ENCODE measurements around the gene NR4A1.

NR4A1 gene

DNA sequence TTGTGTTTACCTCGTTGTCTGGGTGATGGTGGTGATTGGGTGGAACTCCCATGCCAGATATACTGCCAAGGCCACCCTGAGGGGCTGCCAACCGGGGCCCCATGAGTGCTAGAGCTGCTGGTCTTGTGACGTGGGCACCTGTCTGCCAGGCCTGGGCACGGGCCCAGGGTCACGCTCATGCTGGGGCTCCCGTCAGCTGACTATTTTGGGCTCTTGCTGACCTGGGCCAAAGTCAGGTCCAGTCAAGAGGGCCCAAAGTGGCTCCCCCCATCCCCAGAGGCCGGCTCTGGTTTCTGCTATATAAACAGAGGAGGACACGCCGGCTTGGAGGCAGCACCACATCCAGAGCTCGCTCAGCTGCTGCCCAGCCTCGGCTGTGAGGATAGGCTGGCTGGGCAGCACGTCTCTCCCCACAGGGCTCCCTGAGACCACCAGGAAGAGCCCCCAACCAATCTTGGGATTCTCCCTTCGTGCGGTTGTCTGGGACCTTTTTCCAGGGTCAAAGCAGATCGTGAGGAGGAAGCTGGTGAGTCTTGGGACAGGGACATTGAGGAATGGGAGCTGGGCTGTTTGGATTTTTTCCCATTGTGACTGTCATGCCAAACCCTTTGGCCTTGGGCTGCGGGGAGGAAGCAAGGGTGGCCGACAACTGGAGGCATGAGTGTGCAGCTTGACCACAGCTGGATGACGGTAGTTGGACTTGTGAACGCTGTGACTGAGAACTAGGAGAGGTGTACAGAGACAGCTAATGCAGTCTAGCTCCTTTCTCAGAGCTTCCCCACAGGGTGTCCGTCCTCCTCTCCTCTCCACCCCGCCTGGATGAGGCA, 7.6 kb upstream of the NR4A1 start:
- no peak for DNase-seq

DNA sequence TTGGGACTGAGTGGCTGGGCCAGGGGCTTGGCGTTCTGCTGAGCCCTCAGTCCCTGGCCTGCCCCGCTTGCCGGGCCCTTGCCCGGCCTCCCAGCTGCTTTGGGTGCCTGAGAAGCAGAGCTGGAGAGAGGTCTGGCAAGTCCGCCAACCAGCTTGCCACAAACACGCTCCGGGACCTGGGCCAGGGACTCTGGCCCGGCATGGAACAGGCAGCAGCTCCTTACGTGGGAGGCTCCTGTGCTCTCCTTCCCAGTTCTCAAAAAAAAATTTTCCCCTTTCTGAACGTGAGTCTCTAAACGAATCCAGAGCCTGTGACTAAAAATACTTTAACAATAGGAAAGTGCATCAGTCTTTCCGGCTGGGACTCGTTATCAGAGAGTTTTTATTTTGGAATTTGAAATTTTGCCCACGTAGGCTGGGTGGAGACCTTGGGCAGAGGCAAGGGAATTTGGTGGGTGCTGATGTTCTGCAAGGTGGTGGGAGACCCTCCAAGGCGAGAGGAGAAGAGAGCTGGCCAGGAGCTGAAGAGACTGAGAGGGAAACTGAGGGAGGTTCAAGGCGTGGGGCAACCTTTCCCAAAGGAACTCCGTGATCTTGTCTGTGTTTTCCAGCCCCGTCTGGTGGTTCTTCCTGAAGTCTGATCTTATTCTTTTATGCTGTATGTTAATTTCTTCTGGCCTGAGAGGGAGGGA, 6.8 kb upstream of the NR4A1 start:
- peak; percentile 70 for DNase-seq

DNA sequence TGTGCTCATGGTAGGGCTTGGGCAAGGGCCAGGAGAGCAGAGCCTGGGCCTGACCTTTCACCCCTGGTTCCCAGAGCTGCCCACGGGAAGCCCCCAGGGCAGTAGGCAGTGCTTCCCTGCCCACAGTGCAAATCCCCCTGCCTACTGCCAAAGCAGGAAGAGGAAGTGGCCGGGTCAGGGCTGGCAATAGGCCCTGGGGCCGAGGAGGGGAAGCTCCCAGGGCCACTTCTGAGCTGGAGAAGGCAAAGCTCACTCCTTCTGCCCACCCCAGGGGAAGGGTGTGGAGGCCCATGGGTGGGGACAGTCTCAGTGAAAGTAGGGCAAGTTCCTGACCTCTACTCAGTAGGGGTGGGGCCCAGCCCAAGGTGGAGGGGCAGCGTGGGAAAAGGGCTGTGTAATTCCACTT, 5.4 kb upstream of the NR4A1 start:
- DNase-seq, result no peak

DNA sequence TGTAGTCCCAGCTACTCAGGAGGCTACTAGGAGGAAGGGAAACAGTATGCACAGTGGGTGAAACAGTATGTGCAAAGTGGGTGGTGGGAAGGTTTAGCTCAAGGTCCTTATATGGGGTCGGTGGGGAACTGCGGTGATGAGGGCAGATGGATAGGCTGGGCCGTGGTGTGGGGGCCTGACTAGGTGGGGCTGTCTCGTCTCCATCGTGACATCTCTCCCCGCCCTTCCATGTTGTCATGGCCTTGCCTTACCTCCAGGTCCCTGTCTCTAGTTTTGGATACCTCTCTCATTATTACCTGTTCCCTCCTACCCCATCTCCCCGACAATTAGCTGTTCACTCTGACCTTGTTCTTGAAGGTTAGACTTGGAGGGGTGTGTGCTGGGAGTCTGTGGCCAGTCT, 4.4 kb upstream of the NR4A1 start:
- no peak for DNase-seq

DNA sequence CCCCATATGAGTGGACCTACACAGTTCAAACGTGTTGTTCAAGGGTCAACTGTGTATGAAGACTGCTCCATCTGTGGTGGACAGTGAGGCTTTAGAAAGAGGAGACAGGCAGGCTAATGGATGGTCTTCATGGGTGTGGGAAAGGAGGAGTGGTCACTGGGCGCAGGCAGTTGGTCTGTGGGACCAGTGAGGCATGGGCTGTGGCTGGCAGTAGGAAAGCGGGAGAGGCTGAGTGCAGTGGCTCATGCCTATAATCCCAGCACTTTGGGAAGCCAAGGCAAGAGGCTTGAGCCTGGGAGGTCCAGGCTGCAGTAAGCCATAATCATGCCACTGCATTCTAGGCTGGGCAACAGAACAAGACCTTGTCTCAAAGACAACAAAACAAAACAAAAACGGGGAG, 2.0 kb upstream of the NR4A1 start:
- DNase-seq, result no peak

DNA sequence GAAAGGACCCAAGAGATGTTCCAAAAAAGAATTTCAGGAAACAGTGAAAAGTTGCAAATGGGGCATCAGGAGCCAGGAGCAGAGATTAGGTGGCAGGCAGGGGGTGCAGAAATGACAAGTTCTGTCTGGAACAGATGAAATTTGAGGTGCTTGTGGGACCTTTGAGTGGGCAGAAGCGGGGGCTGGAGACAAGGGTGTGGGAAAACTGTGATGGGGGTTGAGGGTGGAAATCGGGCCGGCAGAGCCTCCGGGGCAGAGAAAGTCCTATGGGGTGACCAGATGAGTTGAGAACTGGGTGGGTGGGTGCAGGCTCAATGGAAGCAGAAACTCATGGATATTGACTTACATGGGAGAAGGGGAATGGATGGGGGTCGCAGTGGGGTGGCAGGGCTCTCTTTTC, 1.6 kb upstream of the NR4A1 start:
- DNase-seq, result no peak

DNA sequence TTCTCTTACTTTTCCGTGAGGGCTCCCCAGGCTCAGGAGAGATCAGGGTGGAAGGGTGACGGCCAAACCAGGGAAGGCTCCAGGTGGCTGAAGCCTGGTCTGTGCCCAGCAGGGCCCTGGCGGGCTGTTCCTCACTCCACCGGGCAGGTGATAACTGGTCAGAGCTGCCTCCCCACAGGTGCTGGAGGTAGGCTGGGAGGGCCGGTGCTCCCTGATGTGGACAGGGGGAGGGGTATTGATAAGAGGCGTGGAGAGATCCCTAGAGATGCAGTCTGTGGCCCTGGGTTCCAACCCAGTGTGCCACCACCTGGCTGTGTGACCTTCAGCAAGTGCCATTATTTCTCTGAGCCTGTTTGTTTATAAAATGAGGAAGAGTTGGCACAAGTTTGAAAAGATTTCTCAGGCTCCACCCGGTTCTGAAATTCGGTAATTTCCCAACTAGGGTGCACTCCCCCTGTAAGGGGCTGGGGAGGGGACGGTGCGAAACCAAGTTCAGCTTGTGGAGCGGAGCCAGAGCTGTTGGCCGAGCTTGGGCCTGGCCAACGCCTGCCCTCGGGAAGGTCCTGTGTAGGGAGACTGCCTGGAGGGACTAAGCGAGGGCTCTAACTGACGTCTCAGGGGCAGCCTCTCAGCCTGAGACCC, 1.0 kb upstream of the NR4A1 start:
- DNase-seq, result no peak

DNA sequence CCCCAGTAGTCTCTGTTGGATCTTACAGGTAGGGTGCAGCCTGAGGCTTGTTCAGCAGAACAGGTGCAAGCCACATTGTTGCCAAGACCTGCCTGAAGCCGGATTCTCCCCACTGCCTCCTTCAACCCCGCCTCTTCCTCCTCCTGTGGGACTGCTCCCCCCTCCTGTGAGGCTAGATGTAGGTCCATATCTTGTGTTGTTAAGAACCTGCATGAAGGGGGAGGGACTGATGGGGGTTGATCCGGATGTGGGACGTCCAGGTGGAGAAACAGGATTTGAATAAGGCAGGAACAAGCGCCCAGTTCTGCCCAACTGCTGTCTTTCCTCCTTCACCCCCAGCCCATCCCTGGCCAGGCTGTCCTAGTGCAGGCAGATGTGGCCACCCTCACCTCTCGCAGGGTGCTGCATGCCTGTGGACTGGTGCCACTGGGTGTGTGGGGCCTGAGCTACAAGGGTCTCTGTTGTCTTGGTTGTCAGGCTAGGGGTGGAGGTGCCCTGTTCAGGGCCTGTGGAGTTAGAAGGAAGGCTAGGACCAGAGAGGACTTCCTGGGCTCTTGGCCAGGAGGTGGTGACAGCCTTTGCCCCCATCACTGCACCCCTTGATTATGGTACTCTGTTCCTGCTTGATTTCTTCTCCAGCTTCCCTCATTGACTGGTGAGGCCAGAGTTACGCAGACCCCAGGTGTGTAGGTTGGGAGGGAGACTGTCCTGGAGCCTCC, 1.4 kb downstream of the NR4A1 start:
- no peak for DNase-seq

DNA sequence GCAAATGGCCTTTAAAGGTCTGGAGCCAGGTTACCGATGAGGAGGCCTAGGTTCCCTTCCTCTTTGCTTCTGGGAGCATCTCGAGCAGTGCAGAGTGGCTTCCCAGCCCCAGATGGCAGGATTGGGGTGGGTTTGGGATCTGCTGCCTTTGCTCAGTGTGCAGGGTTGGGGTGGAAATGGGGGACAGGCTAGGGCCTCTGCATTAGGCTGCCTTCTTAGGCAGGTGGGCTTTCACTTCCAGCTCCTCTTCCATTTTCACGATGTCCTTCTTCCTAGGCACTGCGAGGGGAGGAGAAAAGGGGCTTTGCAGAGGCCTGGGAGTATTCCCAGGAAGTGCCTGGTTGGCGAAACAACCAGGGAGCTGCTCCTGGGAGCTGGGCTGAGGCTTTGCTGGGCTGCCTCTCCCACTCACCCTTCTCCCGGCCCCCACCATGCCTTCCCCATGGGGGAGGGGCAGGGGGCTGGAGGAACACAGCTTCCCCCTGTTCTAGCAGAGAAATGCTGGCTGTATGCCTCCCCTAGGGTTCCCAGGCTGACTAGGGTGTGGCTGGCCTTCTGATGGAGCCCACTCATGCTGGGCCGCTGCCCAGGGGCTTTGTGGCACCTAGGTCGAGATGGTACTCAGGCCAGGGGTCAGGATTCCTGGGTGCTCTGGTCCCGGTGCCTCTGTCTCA, 2.4 kb downstream of the NR4A1 start:
- DNase-seq, result no peak

DNA sequence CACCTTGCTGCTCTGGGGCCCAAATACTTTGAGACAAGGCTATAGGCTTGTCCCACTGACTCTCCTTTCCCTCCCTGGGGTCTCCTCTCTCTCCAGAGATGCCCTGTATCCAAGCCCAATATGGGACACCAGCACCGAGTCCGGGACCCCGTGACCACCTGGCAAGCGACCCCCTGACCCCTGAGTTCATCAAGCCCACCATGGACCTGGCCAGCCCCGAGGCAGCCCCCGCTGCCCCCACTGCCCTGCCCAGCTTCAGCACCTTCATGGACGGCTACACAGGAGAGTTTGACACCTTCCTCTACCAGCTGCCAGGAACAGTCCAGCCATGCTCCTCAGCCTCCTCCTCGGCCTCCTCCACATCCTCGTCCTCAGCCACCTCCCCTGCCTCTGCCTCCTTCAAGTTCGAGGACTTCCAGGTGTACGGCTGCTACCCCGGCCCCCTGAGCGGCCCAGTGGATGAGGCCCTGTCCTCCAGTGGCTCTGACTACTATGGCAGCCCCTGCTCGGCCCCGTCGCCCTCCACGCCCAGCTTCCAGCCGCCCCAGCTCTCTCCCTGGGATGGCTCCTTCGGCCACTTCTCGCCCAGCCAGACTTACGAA, 3.1 kb downstream of the NR4A1 start:
- DNase-seq, result no peak

DNA sequence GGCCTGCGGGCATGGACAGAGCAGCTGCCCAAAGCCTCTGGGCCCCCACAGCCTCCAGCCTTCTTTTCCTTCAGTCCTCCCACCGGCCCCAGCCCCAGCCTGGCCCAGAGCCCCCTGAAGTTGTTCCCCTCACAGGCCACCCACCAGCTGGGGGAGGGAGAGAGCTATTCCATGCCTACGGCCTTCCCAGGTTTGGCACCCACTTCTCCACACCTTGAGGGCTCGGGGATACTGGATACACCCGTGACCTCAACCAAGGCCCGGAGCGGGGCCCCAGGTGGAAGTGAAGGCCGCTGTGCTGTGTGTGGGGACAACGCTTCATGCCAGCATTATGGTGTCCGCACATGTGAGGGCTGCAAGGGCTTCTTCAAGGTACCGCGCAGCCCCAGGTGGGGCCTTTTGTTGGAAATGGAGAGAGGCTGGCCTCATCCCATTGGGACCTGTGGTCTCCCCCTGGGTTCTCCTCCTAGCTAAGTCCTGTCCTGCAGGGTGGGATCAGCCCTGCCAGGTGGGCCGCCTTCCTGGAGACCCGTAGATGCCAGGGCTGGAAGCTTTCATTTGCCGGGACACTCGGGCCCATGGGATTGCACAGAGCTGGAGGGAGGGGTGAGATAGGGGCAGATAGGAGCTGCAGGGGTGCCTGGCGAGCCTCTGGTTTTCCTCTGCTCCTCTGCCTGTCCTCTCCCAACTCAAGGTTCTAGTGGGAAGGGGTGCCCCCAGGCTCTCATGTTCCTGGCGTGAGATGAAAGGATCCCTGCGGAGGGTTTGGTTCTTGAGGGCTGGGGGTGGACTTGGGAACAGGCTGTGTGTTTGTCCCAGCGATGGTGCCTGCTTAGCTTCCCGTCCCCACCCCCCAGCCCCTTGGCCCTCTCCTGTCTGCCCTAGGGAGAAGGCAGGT, 3.8 kb downstream of the NR4A1 start:
- no peak for DNase-seq

DNA sequence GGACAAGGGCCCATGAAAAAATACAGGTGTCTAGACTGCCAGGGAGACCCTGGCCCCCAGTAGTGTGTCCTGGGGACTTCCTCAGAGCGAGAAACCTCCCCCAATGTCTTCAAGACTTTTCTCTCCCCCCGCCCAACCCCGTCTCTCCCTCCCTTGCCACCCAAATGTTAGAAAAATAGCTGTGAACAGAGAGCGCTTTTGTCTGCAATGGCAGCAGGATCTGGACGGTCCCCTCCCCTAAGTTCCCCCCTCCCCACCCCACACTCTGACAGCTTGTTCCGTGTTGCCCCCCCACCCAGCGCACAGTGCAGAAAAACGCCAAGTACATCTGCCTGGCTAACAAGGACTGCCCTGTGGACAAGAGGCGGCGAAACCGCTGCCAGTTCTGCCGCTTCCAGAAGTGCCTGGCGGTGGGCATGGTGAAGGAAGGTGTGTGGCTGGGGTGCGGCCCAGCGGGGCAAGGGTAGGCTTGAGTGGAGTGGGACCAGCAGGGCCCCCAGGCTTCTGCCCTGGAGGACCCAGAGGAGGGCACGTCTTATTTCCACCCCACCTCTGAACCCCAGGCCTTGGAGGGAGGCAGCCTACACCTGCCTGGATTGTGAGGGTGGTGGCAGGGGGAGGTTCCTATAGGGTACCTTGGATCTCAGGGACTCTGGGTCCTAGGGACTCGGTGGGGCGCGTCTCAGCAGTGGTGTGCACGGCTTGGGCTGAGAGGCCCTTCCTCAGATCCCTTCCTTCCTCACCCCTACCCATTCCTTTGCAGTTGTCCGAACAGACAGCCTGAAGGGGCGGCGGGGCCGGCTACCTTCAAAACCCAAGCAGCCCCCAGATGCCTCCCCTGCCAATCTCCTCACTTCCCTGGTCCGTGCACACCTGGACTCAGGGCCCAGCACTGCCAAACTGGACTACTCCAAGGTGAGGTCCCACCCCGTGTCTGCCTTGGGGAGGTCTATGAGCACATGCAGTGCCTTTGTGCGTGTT, 4.8 kb downstream of the NR4A1 start:
- no peak for DNase-seq

DNA sequence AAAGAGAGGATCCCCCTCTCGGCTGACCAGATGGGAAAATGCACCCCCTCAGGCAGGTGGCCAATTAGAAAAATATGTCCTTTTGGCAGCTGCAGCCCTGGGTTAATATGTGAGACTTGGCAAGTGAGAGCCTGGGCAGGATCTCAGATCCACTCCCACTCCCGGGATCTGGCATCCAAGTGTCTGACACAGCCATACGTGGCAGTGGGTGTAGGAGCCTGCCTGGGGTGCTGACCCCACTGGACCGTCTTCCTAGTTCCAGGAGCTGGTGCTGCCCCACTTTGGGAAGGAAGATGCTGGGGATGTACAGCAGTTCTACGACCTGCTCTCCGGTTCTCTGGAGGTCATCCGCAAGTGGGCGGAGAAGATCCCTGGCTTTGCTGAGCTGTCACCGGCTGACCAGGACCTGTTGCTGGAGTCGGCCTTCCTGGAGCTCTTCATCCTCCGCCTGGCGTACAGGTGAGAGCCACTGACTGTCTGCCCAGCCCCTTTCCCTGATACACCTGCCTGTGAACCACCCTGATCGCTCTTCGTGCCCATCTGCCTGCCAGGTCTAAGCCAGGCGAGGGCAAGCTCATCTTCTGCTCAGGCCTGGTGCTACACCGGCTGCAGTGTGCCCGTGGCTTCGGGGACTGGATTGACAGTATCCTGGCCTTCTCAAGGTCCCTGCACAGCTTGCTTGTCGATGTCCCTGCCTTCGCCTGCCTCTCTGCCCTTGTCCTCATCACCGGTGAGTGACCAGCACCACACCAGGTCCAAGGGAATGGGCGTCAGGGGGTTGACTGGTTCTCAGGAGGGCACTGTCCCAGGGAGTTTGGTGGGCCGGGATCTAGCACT, 5.8 kb downstream of the NR4A1 start:
- no peak for DNase-seq

DNA sequence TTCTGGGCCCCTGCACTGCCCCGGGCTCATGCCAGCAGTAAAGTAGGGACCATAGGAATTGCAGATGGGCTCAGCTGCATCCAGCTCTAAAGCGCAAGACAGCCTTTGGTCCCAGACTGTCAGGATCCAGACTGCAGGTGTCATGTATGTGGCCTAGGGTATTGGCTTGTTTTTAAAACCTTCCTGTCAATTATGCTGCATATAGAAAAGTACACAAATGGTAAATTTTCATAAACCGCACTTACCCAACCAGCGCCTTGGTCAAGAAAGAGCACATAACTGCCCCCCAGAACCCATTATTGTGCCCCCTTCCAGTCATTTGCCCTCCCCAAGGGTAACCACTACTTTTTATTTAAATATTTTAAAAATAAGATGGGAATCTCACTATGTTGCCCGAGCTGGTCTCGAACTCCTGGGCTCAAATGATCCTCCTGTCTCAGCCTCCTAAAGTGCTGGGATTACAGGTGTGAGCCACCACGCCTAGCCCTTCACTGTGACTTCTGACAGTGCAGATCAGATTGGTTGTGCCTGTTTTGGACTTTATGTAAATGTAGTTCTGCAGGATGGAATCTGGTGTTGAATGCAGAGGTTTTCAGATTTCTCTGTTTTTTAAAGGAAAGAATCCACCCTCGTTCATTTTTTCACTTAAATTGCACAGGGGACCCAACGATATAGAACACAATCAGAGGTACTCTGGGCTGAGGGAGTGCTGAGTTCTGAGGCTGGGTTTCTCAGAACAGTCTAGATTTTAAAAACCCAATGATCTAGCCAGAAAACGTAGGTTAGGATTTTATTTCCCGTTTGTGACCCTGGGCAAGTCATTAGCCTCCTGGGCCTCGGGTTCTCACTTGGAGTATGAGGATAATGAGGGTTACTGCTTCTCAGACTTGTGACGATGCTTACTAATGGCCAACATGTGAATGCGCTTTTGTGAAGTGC, 6.7 kb downstream of the NR4A1 start:
- no peak for DNase-seq

DNA sequence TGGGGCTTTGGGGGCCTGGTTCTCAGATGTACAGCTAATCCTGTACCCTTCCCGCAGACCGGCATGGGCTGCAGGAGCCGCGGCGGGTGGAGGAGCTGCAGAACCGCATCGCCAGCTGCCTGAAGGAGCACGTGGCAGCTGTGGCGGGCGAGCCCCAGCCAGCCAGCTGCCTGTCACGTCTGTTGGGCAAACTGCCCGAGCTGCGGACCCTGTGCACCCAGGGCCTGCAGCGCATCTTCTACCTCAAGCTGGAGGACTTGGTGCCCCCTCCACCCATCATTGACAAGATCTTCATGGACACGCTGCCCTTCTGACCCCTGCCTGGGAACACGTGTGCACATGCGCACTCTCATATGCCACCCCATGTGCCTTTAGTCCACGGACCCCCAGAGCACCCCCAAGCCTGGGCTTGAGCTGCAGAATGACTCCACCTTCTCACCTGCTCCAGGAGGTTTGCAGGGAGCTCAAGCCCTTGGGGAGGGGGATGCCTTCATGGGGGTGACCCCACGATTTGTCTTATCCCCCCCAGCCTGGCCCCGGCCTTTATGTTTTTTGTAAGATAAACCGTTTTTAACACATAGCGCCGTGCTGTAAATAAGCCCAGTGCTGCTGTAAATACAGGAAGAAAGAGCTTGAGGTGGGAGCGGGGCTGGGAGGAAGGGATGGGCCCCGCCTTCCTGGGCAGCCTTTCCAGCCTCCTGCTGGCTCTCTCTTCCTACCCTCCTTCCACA, 7.6 kb downstream of the NR4A1 start:
- no peak for DNase-seq

DNA sequence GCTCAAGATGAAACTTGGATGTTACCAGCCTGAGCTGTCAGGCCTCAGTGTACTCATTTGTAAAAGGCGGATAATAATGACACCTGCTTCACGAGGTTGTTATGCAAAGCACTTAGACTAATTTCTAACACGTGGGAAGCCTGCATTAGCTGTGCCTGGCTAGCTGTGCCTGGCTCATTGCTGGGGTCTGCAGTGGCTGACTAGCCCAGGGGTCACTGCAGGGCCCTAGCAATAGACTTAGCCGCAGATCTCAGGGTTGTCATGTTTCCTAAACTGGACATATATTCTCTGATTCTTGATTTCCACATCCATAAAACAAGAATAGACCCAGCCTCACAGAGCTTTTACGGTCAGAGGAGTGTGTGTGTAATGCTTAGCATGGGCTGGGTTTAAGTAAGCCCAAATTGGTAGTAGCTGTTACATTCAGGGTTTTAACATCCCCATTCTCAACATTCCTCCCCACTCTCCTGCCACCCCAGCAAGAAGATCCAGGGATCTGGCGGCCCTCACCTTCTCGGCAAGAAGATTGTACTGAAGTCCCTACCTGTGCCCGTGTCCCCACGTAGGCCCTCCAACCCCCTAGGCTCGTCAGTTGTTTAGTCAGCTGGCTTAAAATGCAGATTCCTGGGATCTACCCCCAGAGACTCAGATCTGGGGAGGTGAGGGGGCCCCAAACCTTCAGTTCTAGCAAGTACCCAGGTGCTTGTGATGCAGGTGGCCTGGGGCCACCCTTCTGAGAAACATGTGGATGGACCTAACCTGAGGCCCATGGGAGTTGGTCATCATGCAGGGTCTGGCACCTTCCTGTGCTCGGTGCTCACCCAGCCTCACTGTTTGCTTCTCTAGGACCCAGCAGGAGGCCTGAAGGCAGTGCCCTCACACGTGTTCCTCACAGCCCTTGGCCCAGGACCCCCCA, 8.6 kb downstream of the NR4A1 start:
- DNase-seq, result no peak
